HG03025 (cell line): Measurements from ENCODE around the gene CCNY.
"Not testable (repeated sequence)": the region's sequence is repeated elsewhere in the genome, so short reads cannot be mapped to it uniquely, and the experiment has no call there.

Experiments
- ATAC-seq: cut with Tn5 transposase; IDR thresholded peaks from one replicate; pipeline ENCODE4 v1.9.1; 2021; ENCODE audit warnings: mild to moderate bottlenecking, moderate library complexity; ENCODE audit not compliant: unreplicated experiment, low FRiP score

Gene CCNY

GRCh38 chr10:35336084-35336831, at the start of gene CCNY:
Gene CCNY (plus strand): TSS chr10:35336509. CDS start chr10:35337054, 545 bp downstream.
- peak; percentile 59 for ATAC-seq

DNA sequence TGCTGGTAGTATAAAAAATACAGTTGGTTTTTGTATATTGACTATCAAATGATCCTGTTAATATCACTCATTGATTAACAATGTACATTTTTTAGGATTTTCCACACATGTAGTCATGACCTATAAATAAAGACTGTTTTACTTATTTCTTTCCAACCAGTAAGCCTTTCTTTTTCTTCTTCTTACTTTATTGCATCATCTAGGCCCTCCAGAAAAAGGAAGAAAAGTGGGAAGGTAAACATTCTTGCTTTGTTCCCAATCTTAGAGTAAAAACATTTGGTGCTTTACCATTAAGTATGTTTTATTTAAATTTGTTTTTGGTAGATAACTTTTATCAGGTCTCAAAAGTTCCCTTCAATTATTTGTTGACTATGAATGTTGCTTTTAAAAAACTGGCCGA, 47.1 kb upstream of the CCNY start:
- no peak for ATAC-seq

DNA sequence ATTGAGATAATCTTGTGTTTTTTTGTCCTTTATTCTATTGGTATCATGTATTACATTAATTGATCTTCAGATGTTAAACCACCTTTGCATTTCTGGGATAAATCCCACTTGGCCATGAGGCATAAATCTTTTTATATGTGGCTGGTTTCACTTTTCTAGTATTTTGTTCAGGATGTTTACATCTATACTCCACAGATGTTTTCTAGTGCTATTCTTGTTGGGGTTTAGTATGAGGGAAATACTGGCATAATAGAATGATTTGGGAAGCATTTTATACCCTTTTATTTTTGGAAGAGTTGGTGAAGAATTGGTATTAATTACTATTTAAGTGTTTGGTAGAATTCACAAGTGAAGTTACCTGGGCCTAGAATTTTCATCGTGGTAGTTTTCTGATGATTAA, 41.8 kb upstream of the CCNY start:
- ATAC-seq: no peak

DNA sequence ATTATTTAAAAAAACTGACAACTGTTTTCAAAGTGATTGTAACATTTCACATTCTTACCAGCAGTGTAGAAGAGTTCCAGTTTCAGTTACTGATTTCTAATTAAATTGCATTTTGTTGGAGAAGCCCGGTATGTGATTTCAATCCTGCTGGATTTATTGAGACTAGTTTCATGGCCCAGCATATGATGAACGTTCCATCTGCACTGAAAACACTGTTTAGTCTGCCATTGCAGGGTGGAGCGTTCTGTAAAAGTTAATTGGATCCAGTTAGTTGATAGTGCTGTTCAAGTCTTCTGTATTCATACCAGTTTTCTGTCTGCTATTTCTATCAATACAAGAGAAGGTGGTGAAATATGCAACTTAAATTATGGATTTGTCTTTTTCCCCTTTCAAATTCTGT, 37.3 kb upstream of the CCNY start:
- no peak for ATAC-seq

DNA sequence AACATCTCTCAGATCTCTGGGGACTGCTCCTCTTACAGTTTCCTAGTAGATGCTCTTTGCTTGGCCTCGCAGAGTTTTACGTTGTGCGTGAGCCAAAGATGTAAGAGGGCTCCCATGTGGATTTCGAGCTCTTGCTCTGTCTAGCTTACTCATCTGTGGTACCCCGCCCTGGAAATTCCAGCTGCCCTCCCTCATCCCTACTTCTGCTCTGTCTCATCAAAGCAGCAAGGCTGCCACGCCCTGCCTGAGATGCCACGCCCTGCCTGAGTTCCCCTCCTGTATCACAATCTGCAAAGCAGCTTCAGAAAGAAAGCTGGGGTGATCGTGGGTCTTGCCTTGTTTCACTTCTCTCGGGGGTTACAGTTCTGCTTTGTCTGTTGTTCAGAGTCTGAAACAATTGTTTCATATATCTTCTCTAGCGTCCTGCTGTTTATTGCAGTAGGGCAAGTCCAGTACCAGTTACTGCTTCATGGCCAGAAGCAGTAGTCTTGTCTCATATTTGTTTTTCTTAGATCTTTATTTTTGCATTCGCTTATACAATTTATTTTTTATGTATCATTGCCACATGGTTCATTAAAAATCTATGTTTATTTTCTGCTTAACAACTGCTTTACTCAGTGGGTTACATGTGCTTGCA, 36.1 kb upstream of the CCNY start:
- peak; percentile 99 for ATAC-seq

DNA sequence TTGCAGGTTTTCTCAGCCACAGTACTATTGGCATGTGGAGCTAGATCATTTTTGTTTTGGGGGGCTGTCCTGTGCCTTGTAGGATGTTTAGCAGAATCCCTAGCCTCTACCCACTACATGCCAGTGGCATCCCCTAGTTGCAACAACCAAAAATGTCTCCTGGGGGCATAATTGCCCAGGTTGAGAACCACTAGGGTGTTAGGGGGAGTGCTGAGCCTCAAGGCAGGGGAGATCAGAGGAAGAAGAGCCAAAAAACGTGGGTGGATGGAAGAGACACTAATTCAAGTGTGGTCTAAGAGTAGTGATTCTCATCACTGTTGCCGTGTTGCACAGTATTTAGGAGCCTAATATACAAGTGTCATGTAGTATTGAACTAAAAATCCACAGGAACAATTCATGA, 31.7 kb upstream of the CCNY start:
- ATAC-seq: no peak

DNA sequence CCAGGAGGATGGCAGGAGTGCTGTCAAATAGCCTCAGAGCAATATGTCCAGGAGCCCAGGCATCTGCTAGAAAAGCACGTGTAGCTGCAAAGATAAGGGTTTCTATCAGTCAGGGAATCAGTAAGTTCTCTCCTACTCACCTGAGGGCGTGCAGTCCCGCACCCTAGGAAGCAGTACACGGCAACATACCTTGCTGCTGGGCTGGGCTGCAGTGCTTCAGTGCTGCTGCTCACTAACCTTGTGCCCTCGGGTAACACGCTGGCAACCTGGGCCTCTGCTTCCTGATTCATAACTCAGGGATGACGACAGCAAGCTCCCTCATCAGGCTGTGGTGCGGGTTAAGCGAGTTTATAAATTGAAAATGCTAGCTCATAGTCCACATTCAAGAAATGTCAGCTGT, 29.5 kb upstream of the CCNY start:
- ATAC-seq: no peak

GRCh38 chr10:35307297-35307696, 29.0 kb upstream of the CCNY start:
- no peak for ATAC-seq

GRCh38 chr10:35308809-35309208, 27.5 kb upstream of the CCNY start:
- ATAC-seq: no peak

DNA sequence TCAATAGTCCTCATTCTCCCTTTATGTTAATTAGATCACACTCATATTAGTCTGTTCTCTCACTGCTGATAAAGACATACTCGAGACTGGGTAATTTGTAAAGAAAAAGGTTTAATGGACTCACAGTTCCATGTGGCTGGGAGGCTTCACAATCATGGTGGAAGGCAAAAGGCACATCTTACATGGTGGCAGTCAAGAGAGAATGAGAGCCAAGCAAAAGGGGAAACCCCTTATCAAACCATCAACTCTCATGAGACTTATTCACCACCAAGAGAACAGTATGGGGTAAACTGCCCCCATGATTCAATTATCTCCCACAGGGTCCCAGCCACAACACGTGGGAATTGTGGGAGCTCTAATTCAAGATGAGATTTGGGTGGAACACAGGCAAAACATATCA, 22.2 kb upstream of the CCNY start:
- not testable (repeated sequence) for ATAC-seq

- not testable (repeated sequence) for ATAC-seq
Observed at GRCh38 chr10:35315235-35315634, 21.1 kb upstream of the CCNY start.

- no peak for ATAC-seq
Observed at GRCh38 chr10:35316218-35316967, 19.9 kb upstream of the CCNY start.

DNA sequence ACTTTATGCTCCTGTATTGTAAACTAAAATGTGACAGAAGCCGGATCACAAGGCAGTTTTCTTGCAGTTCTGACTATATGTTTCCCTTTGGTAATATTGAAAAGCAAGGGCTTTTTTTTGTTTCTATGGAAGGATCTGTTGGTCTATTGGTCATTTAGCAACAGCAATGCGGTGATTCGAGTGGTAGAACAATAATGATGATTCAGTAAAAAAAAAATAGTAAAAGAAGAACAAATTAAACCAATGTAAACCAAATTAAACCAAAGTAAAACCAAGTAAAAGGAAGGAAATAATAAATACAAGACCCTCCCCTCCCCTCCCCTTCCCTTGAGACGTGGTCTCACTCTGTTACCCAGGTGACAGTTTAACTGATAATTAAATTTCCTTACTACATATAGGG, 17.8 kb upstream of the CCNY start:
- no peak for ATAC-seq

- ATAC-seq: no peak
Observed at GRCh38 chr10:35320341-35320740, 16.0 kb upstream of the CCNY start.

DNA sequence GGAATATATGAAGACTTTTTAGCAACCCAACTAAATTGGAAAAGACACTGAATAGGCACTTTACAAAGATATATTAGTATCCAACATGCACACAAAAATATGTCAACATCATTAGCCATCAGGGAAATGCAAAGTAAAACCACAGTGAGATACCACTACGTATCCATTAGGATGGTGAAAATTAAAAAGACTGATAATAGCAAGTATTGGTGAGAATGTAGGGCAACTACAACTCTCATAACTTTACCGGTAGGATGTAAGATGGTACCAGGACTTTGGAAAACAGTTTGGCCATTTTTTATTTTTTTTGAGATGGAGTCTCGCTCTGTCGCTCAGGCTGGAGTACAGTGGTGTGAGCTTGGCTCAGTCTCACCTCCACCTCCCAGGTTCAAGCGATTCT, 13.7 kb upstream of the CCNY start:
- ATAC-seq: no peak

- ATAC-seq: no peak
Observed at GRCh38 chr10:35324196-35324595, 12.1 kb upstream of the CCNY start.

DNA sequence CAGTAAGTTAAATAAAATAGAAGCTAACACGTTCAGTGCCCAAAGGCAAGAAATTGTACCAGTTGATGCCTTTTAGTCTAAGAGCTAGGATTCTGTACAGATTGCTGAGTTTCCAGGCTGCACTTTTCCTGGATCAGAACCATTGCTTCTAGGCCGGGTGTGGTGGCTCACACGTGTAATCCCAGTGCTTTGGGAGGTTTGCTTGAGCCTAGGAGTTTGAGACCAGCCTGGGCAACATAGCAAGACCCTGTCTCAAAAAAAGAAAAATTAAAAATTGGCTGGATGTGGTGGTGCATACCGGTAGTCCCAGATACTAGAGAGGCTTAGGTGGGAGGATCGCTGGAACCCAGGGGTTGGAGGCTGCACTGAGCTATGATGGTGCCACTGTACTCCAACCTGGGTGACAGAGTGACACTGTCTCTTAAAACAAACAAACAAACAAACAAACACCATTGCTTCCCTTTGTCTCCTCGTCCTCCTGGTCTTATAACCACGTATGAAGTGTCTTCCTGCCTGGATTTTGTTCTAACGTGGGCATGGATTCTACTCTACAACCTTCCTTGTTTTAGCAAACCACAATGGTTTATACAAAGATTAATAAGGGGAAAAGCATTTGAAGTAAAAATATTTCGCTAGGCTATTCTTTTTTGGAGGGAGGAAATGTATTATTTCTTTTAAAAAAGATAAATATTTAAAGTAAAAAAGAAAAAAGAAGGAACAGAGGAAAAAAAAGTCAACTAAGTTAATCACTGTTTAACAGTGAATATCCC, 9.7 kb upstream of the CCNY start:
- ATAC-seq: no peak

GRCh38 chr10:35327790-35328403, 8.4 kb upstream of the CCNY start:
- ATAC-seq: no peak

DNA sequence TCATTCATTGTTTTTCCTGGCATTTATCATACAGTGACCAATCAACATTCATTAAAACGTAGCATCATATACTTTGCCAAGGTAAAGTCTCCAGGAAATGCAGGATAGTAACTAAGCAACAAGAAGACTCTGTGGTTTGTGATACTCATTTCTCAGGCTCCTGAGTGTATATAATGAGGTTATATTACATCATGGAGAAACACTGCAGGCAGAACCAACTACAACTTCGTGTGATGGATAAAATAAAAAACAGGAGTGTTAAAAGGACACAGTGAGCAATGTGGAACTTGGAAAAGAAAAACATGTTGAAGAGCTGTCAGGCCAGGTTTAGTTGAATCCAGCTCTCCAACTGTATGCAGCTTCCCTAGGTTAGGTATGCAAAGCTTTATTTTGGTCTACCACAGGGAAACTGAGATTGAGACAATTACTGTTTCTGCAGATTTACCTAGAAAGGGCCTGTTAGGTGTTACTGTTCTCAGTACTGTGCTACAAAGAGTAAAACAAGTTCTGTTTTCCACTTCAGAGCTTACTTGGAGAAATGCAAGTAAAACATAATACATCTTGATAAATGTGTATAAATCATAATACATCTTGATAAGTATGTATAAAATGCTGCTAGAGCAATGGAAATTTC, 7.8 kb upstream of the CCNY start:
- no peak for ATAC-seq

GRCh38 chr10:35329520-35329919, 6.8 kb upstream of the CCNY start:
- no peak for ATAC-seq
